ENCODE results near the gene SUCLG1. TPM values are rescaled to one million over a fixed set of nuclear protein-coding genes. Genes with fewer than 3 reads are reported as not detected.
A peak's percentile ranks its signal among the peaks of the same experiment; 100 is the strongest.

SUCLG1 gene
- total and polyA plus RNA-seq, 2 experiments from 2014 or later = 164 to 168 TPM

- H3K4me1 ChIP-seq (ENCODE audit: insufficient read depth) = peaks cover 10% of the 10 kb centered on the region
- H3K9me2 ChIP-seq (replicated peaks; ENCODE audit: insufficient read depth) = no peaks in the 10 kb centered on the region
- no peak overlapping the region for H3K4me2 ChIP-seq
- peaks cover 97% of the 10 kb centered on the region for H3K79me2 ChIP-seq
- DNase-seq (ENCODE audit: low spot score) = no peak
- no peak overlapping the region for H3K27ac ChIP-seq
- WGBS (ENCODE audit: low lambda C conversion rate, missing lambda C conversion rate) = 96% methylated on average over 3 of the region's 3 CpGs
- H2AFZ ChIP-seq = no peak overlapping the region
- no peak for TF ChIP-seq EZH2 (IDR thresholded peaks at IDR 0.05; ENCODE audit: borderline replicate concordance)
- TF ChIP-seq EZH2phosphoT487 (IDR thresholded peaks at IDR 0.05; ENCODE audit: low read depth, severe bottlenecking, unreplicated experiment) = no peak
- no peak for TF ChIP-seq CTCF (IDR thresholded peaks at IDR 0.05; ENCODE audit: poor library complexity)
- H3K27me3 ChIP-seq = no peaks in the 10 kb centered on the region
- H3K4me3 ChIP-seq = no peak overlapping the region
- peaks cover 66% of the 10 kb centered on the region for H4K20me1 ChIP-seq (ENCODE audit: insufficient read depth, poor library complexity, severe bottlenecking)
- no peaks in the 10 kb centered on the region for H3K36me3 ChIP-seq (replicated peaks; ENCODE audit: insufficient read depth, low read depth)
- no peaks in the 10 kb centered on the region for H3K9me3 ChIP-seq (ENCODE audit: low read depth)
Measured at GRCh38 chr2:84452624-84453023, 6.5 kb downstream of the SUCLG1 start.

- Histone ChIP-seq H3K9me3 (ENCODE audit: low read depth) (no peaks in the 10 kb centered on the region), H3K27ac (no peak overlapping the region), H3K79me2 (peaks cover 97% of the 10 kb centered on the region), H3K9me2 (replicated peaks; ENCODE audit: insufficient read depth) (no peaks in the 10 kb centered on the region), H2AFZ (no peak overlapping the region), H3K4me2 (no peak overlapping the region), H3K36me3 (replicated peaks; ENCODE audit: insufficient read depth, low read depth) (no peaks in the 10 kb centered on the region), H3K4me1 (ENCODE audit: insufficient read depth) (peaks cover 5% of the 10 kb centered on the region), H3K27me3 (no peaks in the 10 kb centered on the region), H3K4me3 (no peak overlapping the region), H4K20me1 (ENCODE audit: insufficient read depth, poor library complexity, severe bottlenecking) (peaks cover 66% of the 10 kb centered on the region)
- WGBS (ENCODE audit: low lambda C conversion rate, missing lambda C conversion rate) = 81% methylated on average over 2 of the region's 2 CpGs
- TF ChIP-seq EZH2phosphoT487 (IDR thresholded peaks at IDR 0.05; ENCODE audit: low read depth, severe bottlenecking, unreplicated experiment) = no peak
- no peak for TF ChIP-seq CTCF (IDR thresholded peaks at IDR 0.05; ENCODE audit: poor library complexity)
- no peak for TF ChIP-seq EZH2 (IDR thresholded peaks at IDR 0.05; ENCODE audit: borderline replicate concordance)
- no peak for DNase-seq (ENCODE audit: low spot score)
Measured at GRCh38 chr2:84451579-84451978, 7.5 kb downstream of the SUCLG1 start.

- Histone ChIP-seq H3K27ac (no peak overlapping the region), H3K9me3 (ENCODE audit: low read depth) (no peaks in the 10 kb centered on the region)
Measured at GRCh38 chr2:84450288-84451227, 8.5 kb downstream of the SUCLG1 start.

More at GRCh38 chr2:84450288-84451227, 8.5 kb downstream of the SUCLG1 start:
- no peak overlapping the region for H3K4me3 ChIP-seq
- no peaks in the 10 kb centered on the region for H3K27me3 ChIP-seq
- no peak for DNase-seq (ENCODE audit: low spot score)
- H3K4me2 ChIP-seq = peak overlapping the region; percentile 5
- H2AFZ ChIP-seq = no peak overlapping the region
- no peaks in the 10 kb centered on the region for H3K9me2 ChIP-seq (replicated peaks; ENCODE audit: insufficient read depth)
- TF ChIP-seq EZH2phosphoT487 (IDR thresholded peaks at IDR 0.05; ENCODE audit: low read depth, severe bottlenecking, unreplicated experiment) (no peak), CTCF (IDR thresholded peaks at IDR 0.05; ENCODE audit: poor library complexity) (no peak), EZH2 (IDR thresholded peaks at IDR 0.05; ENCODE audit: borderline replicate concordance) (no peak)
- H3K4me1 ChIP-seq (ENCODE audit: insufficient read depth) = no peaks in the 10 kb centered on the region
- H4K20me1 ChIP-seq (ENCODE audit: insufficient read depth, poor library complexity, severe bottlenecking) = peaks cover 60% of the 10 kb centered on the region
- 85% methylated on average over 2 of the region's 2 CpGs for WGBS (ENCODE audit: low lambda C conversion rate, missing lambda C conversion rate)
- H3K79me2 ChIP-seq = peaks cover 97% of the 10 kb centered on the region
- no peaks in the 10 kb centered on the region for H3K36me3 ChIP-seq (replicated peaks; ENCODE audit: insufficient read depth, low read depth)
